Measurements from ENCODE around the gene SLC2A4RG. TPM values are rescaled to one million over a fixed set of nuclear protein-coding genes. Genes with fewer than 3 reads are reported as not detected.

SLC2A4RG gene
- total RNA-seq, 2 experiments from 2014 or later: 58.9 to 59.0 TPM

GRCh38 chr20:63695424-63696305 is 43.9 kb upstream of the SLC2A4RG start:
- CTCF ChIA-PET: no interaction called here
- H3K4me3 Mint-ChIP-seq: no peak overlapping the region
- H3K27ac Mint-ChIP-seq: no peak overlapping the region
- POLR2A ChIA-PET: interaction anchor here (0.6 to 1.9 kb wide), 3 partner anchors 9 to 955 kb away, joined by 3 to 8 read pairs (median 4); partner anchors contain the start of gene LIME1
- no peaks in the 10 kb centered on the region for H3K27me3 Mint-ChIP-seq
- H3K9me3 Mint-ChIP-seq: no peaks in the 10 kb centered on the region
- H3K4me1 Mint-ChIP-seq (ENCODE audit: low read depth): peaks cover 37% of the 10 kb centered on the region
- intact Hi-C loops (cut with micrococcal nuclease): loop anchor here (5.0 kb wide), 2 partner anchors 58 to 158 kb away; partner anchors contain the start of gene PTK6
- H3K36me3 Mint-ChIP-seq: peaks cover 21% of the 10 kb centered on the region
- DNase-seq: no peak

- Mint-ChIP-seq H3K27me3 (no peaks in the 10 kb centered on the region), H3K36me3 (peaks cover 20% of the 10 kb centered on the region), H3K4me1 (ENCODE audit: low read depth) (peaks cover 41% of the 10 kb centered on the region), H3K9me3 (no peaks in the 10 kb centered on the region), H3K4me3 (peak overlapping the region; percentile 12), H3K27ac (no peak overlapping the region)
- intact Hi-C loops (cut with micrococcal nuclease): loop anchor here (5.0 kb wide), 2 partner anchors 59 to 159 kb away; partner anchors contain the start of gene PTK6
- peak; percentile 52 for DNase-seq
- CTCF ChIA-PET: no interaction called here
- POLR2A ChIA-PET: interaction anchor here (1.9 kb wide), 1 partner anchor 9 kb away, joined by 8 read pairs; no protein-coding TSS in a partner anchor
Observed at GRCh38 chr20:63696306-63696627, 43.3 kb upstream of the SLC2A4RG start.

GRCh38 chr20:63696628-63697356 is 42.8 kb upstream of the SLC2A4RG start, which contains the start of gene TNFRSF6B:
TNFRSF6B (plus strand) TSS chr20:63696652; CDS start chr20:63696768, 116 bp downstream.
- intact Hi-C loops (cut with micrococcal nuclease): loop anchor here (5.0 kb wide), 2 partner anchors 59 to 159 kb away; partner anchors contain the start of gene PTK6
- H3K4me1 Mint-ChIP-seq (ENCODE audit: low read depth): peaks cover 44% of the 10 kb centered on the region
- peak within 1 kb of the TSS; percentile 59 for H3K4me3 Mint-ChIP-seq
- H3K27me3 Mint-ChIP-seq: no peaks in the 10 kb centered on the region
- peaks cover 19% of the 10 kb centered on the region for H3K36me3 Mint-ChIP-seq
- ChIA-PET POLR2A (interaction anchor here (0.6 to 1.9 kb wide), 3 partner anchors 10 to 366 kb away, joined by 3 to 8 read pairs (median 3); partner anchors contain the start of gene TCEA2), CTCF (interaction anchor here (0.7 kb wide), 2 partner anchors 14 to 167 kb away, joined by 3 read pairs; no protein-coding TSS in a partner anchor)
- no peaks in the 10 kb centered on the region for H3K9me3 Mint-ChIP-seq
- H3K27ac Mint-ChIP-seq: peak within 1 kb of the TSS; percentile 70
- peak; percentile 36 for DNase-seq

- ChIA-PET POLR2A (interaction anchor here (0.6 to 2.5 kb wide), 5 partner anchors 9 to 366 kb away, joined by 3 to 10 read pairs (median 5); partner anchors contain the start of gene TCEA2), CTCF (interaction anchor here (0.7 kb wide), 2 partner anchors 15 to 166 kb away, joined by 3 read pairs; no protein-coding TSS in a partner anchor)
- H3K27ac Mint-ChIP-seq: peak overlapping the region; percentile 70
Observed at GRCh38 chr20:63697357-63697867, 42.2 kb upstream of the SLC2A4RG start.

GRCh38 chr20:63697868-63698545 is 41.6 kb upstream of the SLC2A4RG start:
- POLR2A ChIA-PET: interaction anchor here (0.6 to 2.5 kb wide), 9 partner anchors 8 to 160 kb away, joined by 3 to 10 read pairs (median 3); partner anchors contain the start of genes ARFRP1, LIME1 and ZGPAT
- CTCF ChIA-PET: interaction anchor here (0.6 to 1.6 kb wide), 5 partner anchors 9 to 287 kb away, joined by 3 to 5 read pairs (median 3); partner anchors contain the start of genes ARFRP1 and ZGPAT
- Mint-ChIP-seq H3K4me3 (no peak overlapping the region), H3K27me3 (no peaks in the 10 kb centered on the region), H3K9me3 (no peaks in the 10 kb centered on the region), H3K4me1 (ENCODE audit: low read depth) (peaks cover 44% of the 10 kb centered on the region), H3K27ac (peak overlapping the region; percentile 33), H3K36me3 (peaks cover 13% of the 10 kb centered on the region)
- no peak for DNase-seq
- intact Hi-C loops (cut with micrococcal nuclease): loop anchor here (5.0 kb wide), 2 partner anchors 61 to 161 kb away; partner anchors contain the start of gene PTK6

More at GRCh38 chr20:63697357-63697867, 42.2 kb upstream of the SLC2A4RG start:
- H3K9me3 Mint-ChIP-seq: no peaks in the 10 kb centered on the region
- peak overlapping the region; percentile 59 for H3K4me3 Mint-ChIP-seq
- peaks cover 44% of the 10 kb centered on the region for H3K4me1 Mint-ChIP-seq (ENCODE audit: low read depth)
- no peaks in the 10 kb centered on the region for H3K27me3 Mint-ChIP-seq
- intact Hi-C loops (cut with micrococcal nuclease): loop anchor here (5.0 kb wide), 2 partner anchors 60 to 160 kb away; partner anchors contain the start of gene PTK6
- peaks cover 18% of the 10 kb centered on the region for H3K36me3 Mint-ChIP-seq
- DNase-seq: no peak

GRCh38 chr20:63698739-63699465 is 40.7 kb upstream of the SLC2A4RG start:
- intact Hi-C loops (cut with micrococcal nuclease): loop anchor here (5.0 kb wide), 2 partner anchors 62 to 162 kb away; partner anchors contain the start of gene PTK6
- H3K27me3 Mint-ChIP-seq: no peaks in the 10 kb centered on the region
- CTCF ChIA-PET: interaction anchor here (0.6 to 1.6 kb wide), 5 partner anchors 8 to 286 kb away, joined by 3 to 5 read pairs (median 4); partner anchors contain the start of genes ARFRP1 and ZGPAT
- DNase-seq: peak; percentile 88
- peaks cover 10% of the 10 kb centered on the region for H3K36me3 Mint-ChIP-seq
- H3K4me1 Mint-ChIP-seq (ENCODE audit: low read depth): peaks cover 41% of the 10 kb centered on the region
- peak overlapping the region; percentile 39 for H3K4me3 Mint-ChIP-seq
- POLR2A ChIA-PET: interaction anchor here (1.0 to 2.5 kb wide), 7 partner anchors 9 to 161 kb away, joined by 3 to 10 read pairs (median 3); partner anchors contain the start of genes ARFRP1, LIME1 and ZGPAT
- peak overlapping the region; percentile 92 for H3K27ac Mint-ChIP-seq
- no peaks in the 10 kb centered on the region for H3K9me3 Mint-ChIP-seq

- CTCF ChIA-PET: interaction anchor here (1.0 to 1.6 kb wide), 2 partner anchors 12 to 58 kb away, joined by 4 to 5 read pairs; no protein-coding TSS in a partner anchor
- POLR2A ChIA-PET: interaction anchor here (1.0 to 2.5 kb wide), 4 partner anchors 9 to 162 kb away, joined by 3 to 10 read pairs (median 6); partner anchors contain the start of genes ARFRP1 and ZGPAT
- Mint-ChIP-seq H3K27me3 (no peaks in the 10 kb centered on the region), H3K27ac (peak overlapping the region; percentile 92), H3K9me3 (no peaks in the 10 kb centered on the region), H3K36me3 (peaks cover 10% of the 10 kb centered on the region), H3K4me3 (peak overlapping the region; percentile 39), H3K4me1 (ENCODE audit: low read depth) (peaks cover 41% of the 10 kb centered on the region)
- no peak for DNase-seq
- intact Hi-C loops (cut with micrococcal nuclease): loop anchor here (5.0 kb wide), 2 partner anchors 62 to 162 kb away; partner anchors contain the start of gene PTK6
Observed at GRCh38 chr20:63699466-63700198, 39.9 kb upstream of the SLC2A4RG start.

- H3K27ac Mint-ChIP-seq: peak overlapping the region; percentile 66
- intact Hi-C loops (cut with micrococcal nuclease): no loop called here
- POLR2A ChIA-PET: no interaction called here
- H3K9me3 Mint-ChIP-seq: no peaks in the 10 kb centered on the region
- no peak for DNase-seq
- H3K4me1 Mint-ChIP-seq (ENCODE audit: low read depth): peaks cover 41% of the 10 kb centered on the region
- peaks cover 16% of the 10 kb centered on the region for H3K36me3 Mint-ChIP-seq
- no peaks in the 10 kb centered on the region for H3K27me3 Mint-ChIP-seq
- no peak overlapping the region for H3K4me3 Mint-ChIP-seq
- CTCF ChIA-PET: no interaction called here
Observed at GRCh38 chr20:63700199-63701050, 39.2 kb upstream of the SLC2A4RG start.

- Mint-ChIP-seq H3K4me3 (no peak overlapping the region), H3K4me1 (ENCODE audit: low read depth) (peaks cover 44% of the 10 kb centered on the region), H3K27ac (peak overlapping the region; percentile 72), H3K27me3 (no peaks in the 10 kb centered on the region), H3K9me3 (no peaks in the 10 kb centered on the region), H3K36me3 (peaks cover 18% of the 10 kb centered on the region)
- CTCF ChIA-PET: no interaction called here
- POLR2A ChIA-PET: interaction anchor here (1.5 kb wide), 1 partner anchor 12 kb away, joined by 3 read pairs; no protein-coding TSS in a partner anchor
- no peak for DNase-seq
- intact Hi-C loops (cut with micrococcal nuclease): no loop called here
Observed at GRCh38 chr20:63701051-63701328, 38.6 kb upstream of the SLC2A4RG start.

All from activated CD4-positive, alpha-beta memory T cell treated with anti-CD3 and anti-CD28 coated beads for 36 hours (primary cell).